SK-N-SH (cell line): ENCODE data around the gene DNAJA1. TPM values are rescaled to one million over a fixed set of nuclear protein-coding genes. Genes with fewer than 3 reads are reported as not detected.

ENCODE experiments used
- CTCF ChIA-PET: fragments of 300-600, 350-600 bp; formaldehyde crosslinking; extraction: SDS; loops from one replicate; lab custom pipeline; 2021; lab: Yijun Ruan, JAX
- POLR2A ChIA-PET: fragments of 350-600 bp; sonication (Branson Sonifier 250); formaldehyde crosslinking; extraction: SDS; loops from one replicate; lab custom pipeline; 2020; ENCODE audit warnings: antibody characterized with exemption, inconsistent platforms; lab: Yijun Ruan, JAX
- DNase-seq: peaks from one replicate; pipeline ENCODE4 v3.0.0; 2012
- H2AFZ ChIP-seq: fragments of 200-600 bp; sonication (generic); 2 replicates; pipeline ENCODE4 v1.8.1; 2016; ENCODE audit warnings: antibody characterized with exemption, mild to moderate bottlenecking, low read depth
- H3F3A ChIP-seq: fragments of 200-600 bp; sonication (generic); replicated peaks from 2 replicates; pipeline ENCODE3; 2016; ENCODE audit warnings: antibody characterized with exemption, mild to moderate bottlenecking; ENCODE audit not compliant: insufficient read depth
- H3K27ac ChIP-seq, 2 experiments: fragments of 200-500 bp in 1 of 2; fragments of 200-600 bp in 1 of 2; sonication (Bioruptor generic) in 1 of 2; sonication (generic), shearing (Covaris generic) in 1 of 2; 2 replicates each; pipeline versions ENCODE4 v1.5.1 to v1.6.1; 2014 to 2016; ENCODE audit warnings: low read depth in 2 of 2, inconsistent platforms in 1 of 2, low read length in 1 of 2, mild to moderate bottlenecking in 1 of 2, mixed read lengths in 1 of 2
- H3K27me3 ChIP-seq: fragments of 200-600 bp; sonication (generic), shearing (Covaris generic); 2 replicates; pipeline ENCODE4 v1.6.1; 2016; ENCODE audit warnings: mixed run types; ENCODE audit not compliant: insufficient read depth
- H3K36me3 ChIP-seq, 2 experiments: fragments of 200-500 bp in 1 of 2; fragments of 200-600 bp in 1 of 2; sonication (Bioruptor generic) in 1 of 2; sonication (generic) in 1 of 2; replicated peaks in 1 of 2; 2 replicates each; pipeline versions ENCODE3 to v1.5.1; 2014 to 2016; ENCODE audit warnings: low read length in 1 of 2, mild to moderate bottlenecking in 1 of 2; ENCODE audit not compliant: insufficient read depth in 2 of 2, control insufficient read depth in 1 of 2
- H3K4me1 ChIP-seq, 2 experiments: fragments of 200-500 bp in 1 of 2; fragments of 200-600 bp in 1 of 2; sonication (Bioruptor generic) in 1 of 2; sonication (generic), shearing (Covaris generic) in 1 of 2; 2 replicates each; pipeline versions ENCODE4 v1.5.1 to v1.6.1; 2014 to 2016; ENCODE audit warnings: low read depth in 1 of 2, low read length in 1 of 2, mixed run types in 1 of 2; ENCODE audit not compliant: insufficient read depth in 2 of 2, control insufficient read depth in 1 of 2
- H3K4me2 ChIP-seq: fragments of 200-600 bp; sonication (generic), shearing (Covaris generic); 2 replicates; pipeline ENCODE4 v1.6.1; 2017; ENCODE audit warnings: mixed run types
- H3K4me3 ChIP-seq, 2 experiments: fragments of 200-500 bp in 1 of 2; fragments of 200-600 bp in 1 of 2; sonication (Bioruptor generic) in 1 of 2; sonication (generic), shearing (Covaris generic) in 1 of 2; 2 replicates each; pipeline versions ENCODE4 v1.5.1 to v1.8.1; 2014 to 2016; ENCODE audit warnings: low read depth in 2 of 2, inconsistent platforms in 1 of 2, low read length in 1 of 2, mild to moderate bottlenecking in 1 of 2, mixed read lengths in 1 of 2, moderate library complexity in 1 of 2
- H3K79me2 ChIP-seq: fragments of 200-600 bp; sonication (generic); 2 replicates; pipeline ENCODE4 v1.8.1; 2017; ENCODE audit warnings: mild to moderate bottlenecking; ENCODE audit not compliant: insufficient read depth
- H3K9ac ChIP-seq: fragments of 200-600 bp; sonication (generic); 2 replicates; pipeline ENCODE4 v1.6.1; 2017; ENCODE audit warnings: mixed run types
- H3K9me2 ChIP-seq: fragments of 200-600 bp; sonication (generic); 2 replicates; pipeline ENCODE4 v1.6.1; 2017; ENCODE audit warnings: mixed run types
- H3K9me3 ChIP-seq: fragments of 200-600 bp; sonication (generic); 2 replicates; pipeline ENCODE4 v1.6.1; 2017; ENCODE audit warnings: mixed run types, mild to moderate bottlenecking, moderate library complexity
- H4K20me1 ChIP-seq: fragments of 200-600 bp; sonication (generic); 2 replicates; pipeline ENCODE4 v1.6.1; 2017; ENCODE audit warnings: mild to moderate bottlenecking, mixed run types; ENCODE audit not compliant: insufficient read depth
- CHD2 ChIP-seq: fragments of 150-350 bp; IDR thresholded peaks from 2 replicates; pipeline ENCODE4 v1.6.1; 2018; ENCODE audit warnings: low read length; ENCODE audit not compliant: partially characterized antibody
- FOXM1 ChIP-seq: IDR thresholded peaks from 2 replicates; pipeline ENCODE4 v1.4.0; 2012; ENCODE audit warnings: low read depth, mild to moderate bottlenecking
- GABPA ChIP-seq: IDR thresholded peaks from 2 replicates; pipeline ENCODE4 v1.4.0; 2012; ENCODE audit warnings: low read depth, mild to moderate bottlenecking
- GATA2 ChIP-seq: sonication (generic); formaldehyde crosslinking; IDR thresholded peaks from 2 replicates; pipeline ENCODE4 v1.5.0; 2020; ENCODE audit warnings: mild to moderate bottlenecking, missing genetic modification reagents
- MXI1 ChIP-seq: IDR thresholded peaks from 2 replicates; pipeline ENCODE4 v1.6.1; 2012; ENCODE audit warnings: mild to moderate bottlenecking, low read depth, low read length, improper control_type of control experiment
- NFIC ChIP-seq: IDR thresholded peaks from 2 replicates; pipeline ENCODE4 v1.4.0; 2012; ENCODE audit warnings: borderline replicate concordance
- NRF1 ChIP-seq: IDR thresholded peaks from 2 replicates; pipeline ENCODE4 v1.6.1; 2012; ENCODE audit warnings: low read depth, mild to moderate bottlenecking, low read length
- PBX3 ChIP-seq: IDR thresholded peaks from 2 replicates; pipeline ENCODE4; 2012
- POLR2AphosphoS5 ChIP-seq: IDR thresholded peaks from 2 replicates; pipeline ENCODE4 v1.6.1; 2012; ENCODE audit warnings: low read depth, low read length
- RAD21 ChIP-seq: IDR thresholded peaks from 2 replicates; pipeline ENCODE4 v1.6.1; 2012; ENCODE audit warnings: mild to moderate bottlenecking, low read length
- RCOR1 ChIP-seq: fragments of 150-350 bp; IDR thresholded peaks from 2 replicates; pipeline ENCODE4 v1.6.1; 2017; ENCODE audit warnings: antibody characterized with exemption, low read length
- SIN3A ChIP-seq: IDR thresholded peaks from 2 replicates; pipeline ENCODE4 v1.6.1; 2012; ENCODE audit warnings: low read depth, mild to moderate bottlenecking, low read length, moderate library complexity, borderline replicate concordance
- SMC3 ChIP-seq: IDR thresholded peaks from 2 replicates; pipeline ENCODE4 v1.6.1; 2012; ENCODE audit warnings: low read depth, low read length, improper control_type of control experiment
- TCF12 ChIP-seq: IDR thresholded peaks from 2 replicates; pipeline ENCODE4 v1.4.0; 2012
- TEAD4 ChIP-seq: IDR thresholded peaks from 2 replicates; pipeline ENCODE4 v1.4.0; 2012; ENCODE audit warnings: mild to moderate bottlenecking, borderline replicate concordance; ENCODE audit not compliant: insufficient read depth
- USF2 ChIP-seq: fragments of 150-350 bp; IDR thresholded peaks from 2 replicates; pipeline ENCODE4 v1.6.1; 2017; ENCODE audit warnings: antibody characterized with exemption, low read length, low read depth, borderline replicate concordance
- WGBS: methylation state at CpG from one replicate; pipeline ENCODE4 v1.1.6; 2017; ENCODE audit warnings: low lambda C conversion rate; 5-methylcytosine and 5-hydroxymethylcytosine counted together
- polyA plus RNA-seq, 3 experiments: library from polyadenylated mRNA; depleted of rRNA; stranded (reverse); fragments of >200 nt; gene quantifications; 2 replicates each; pipeline ENCODE4 v1.2.3, GENCODE V29; 2012
- TF ChIP-seq, protein P1 (sequence below): IDR thresholded peaks from 2 replicates; pipeline ENCODE4 v1.4.0; 2012; ENCODE audit warnings: low read depth, borderline replicate concordance
- TF ChIP-seq, protein P2 (sequence below): IDR thresholded peaks from 2 replicates; pipeline ENCODE4 v1.4.0; 2012; ENCODE audit warnings: low read depth, borderline replicate concordance

Gene DNAJA1
- polyA plus RNA-seq, 1 of the 3 experiments (the other 2 are of a cell fraction): 103 TPM

DNA sequence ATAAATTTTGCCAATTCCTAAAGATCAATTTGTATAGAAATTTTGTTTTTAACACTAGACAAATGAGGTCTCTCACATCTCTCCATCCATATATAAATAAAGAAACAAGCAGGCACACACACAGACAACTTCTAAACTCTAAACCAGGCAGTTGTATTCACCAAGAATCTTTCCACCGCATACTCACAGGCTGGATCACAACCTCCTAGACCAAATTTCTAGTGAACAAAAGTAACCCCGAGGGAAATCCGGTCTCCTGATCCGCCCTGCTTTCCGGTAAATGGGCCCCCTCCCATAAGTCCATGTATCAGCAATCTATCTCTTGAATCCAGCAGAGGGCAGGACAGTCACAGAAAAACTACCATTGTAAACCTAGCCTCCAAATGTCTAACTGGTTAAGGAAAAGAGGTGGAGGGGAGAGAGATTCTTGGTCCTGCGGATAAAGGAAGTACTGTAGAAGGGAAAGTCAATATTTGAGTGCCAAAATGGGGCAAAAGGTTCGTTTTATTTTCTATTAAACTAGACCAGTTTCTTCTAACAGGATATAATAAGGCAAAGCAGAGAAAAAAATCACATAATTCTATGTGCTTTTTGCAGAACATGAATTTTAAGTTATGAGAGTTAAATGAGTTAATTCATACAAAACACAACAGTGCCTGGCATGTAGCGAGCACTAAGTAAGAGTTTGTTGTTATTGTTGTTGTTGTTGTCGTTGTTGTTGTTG, 56.2 kb downstream of the DNAJA1 start (continued):
- TF ChIP-seq TCF12 (peak; percentile 4; the same call in 1 of the 2 replicates), MXI1 (no peak; the same call in 1 of the 2 replicates), POLR2AphosphoS5 (0 out of 2 replicates have a peak, but pooled peaks have one; percentile 20), CHD2 (peak; percentile 65), SMC3 (peak; percentile 95)

- no peak overlapping the region for H2AFZ ChIP-seq
- no peaks in the 10 kb centered on the region for H3K9me3 ChIP-seq
- H3K9ac ChIP-seq: no peak overlapping the region
- 78% methylated on average over 5 of the region's 5 CpGs for WGBS
- no peaks in the 10 kb centered on the region for H4K20me1 ChIP-seq
- ChIA-PET CTCF (interaction anchor here (1.5 to 6.1 kb wide), 3 partner anchors 88 to 158 kb away, joined by 6 to 57 read pairs (median 8); partner anchors contain the start of gene SPINK4), POLR2A (no interaction called here)
- H3F3A ChIP-seq: peaks cover 11% of the 10 kb centered on the region
- H3K4me2 ChIP-seq: no peak overlapping the region
- TF ChIP-seq SIN3A (no peak), PBX3 (no peak)
- TF ChIP-seq, all 33 proteins: peak for 0
- Histone ChIP-seq H3K9me2 (no peaks in the 10 kb centered on the region), H3K36me3 (no peaks in the 10 kb centered on the region), H3K79me2 (0 out of 2 replicates have a peak, but pooled peaks cover 1% of the 10 kb centered on the region), H3K4me1 (peaks cover 0 to 6% of the 10 kb centered on the region in 2 experiments; a peak in 1 of 4 replicates), H3K27me3 (no peaks in the 10 kb centered on the region), H3K27ac (no peak overlapping the region), H3K4me3 (no peak overlapping the region)
- no peak for DNase-seq
Measured at GRCh38 chr9:33082128-33082527, 57.1 kb downstream of the DNAJA1 start.

- no peaks in the 10 kb centered on the region for H3K27me3 ChIP-seq
- H3K27ac ChIP-seq: no peak overlapping the region
- H3K79me2 ChIP-seq: no peaks in the 10 kb centered on the region
- H2AFZ ChIP-seq: no peak overlapping the region
- peaks cover 9% of the 10 kb centered on the region for H3F3A ChIP-seq
- no peaks in the 10 kb centered on the region for H4K20me1 ChIP-seq
- WGBS: 71% methylated on average over 8 of the region's 8 CpGs
- ChIA-PET CTCF (interaction anchor here (1.5 to 6.1 kb wide), 3 partner anchors 88 to 157 kb away, joined by 6 to 57 read pairs (median 8); partner anchors contain the start of gene SPINK4), POLR2A (no interaction called here)
- no peak overlapping the region for H3K4me3 ChIP-seq
- no peak overlapping the region for H3K4me2 ChIP-seq
- H3K9me2 ChIP-seq: no peaks in the 10 kb centered on the region
- no peaks in the 10 kb centered on the region for H3K36me3 ChIP-seq
- H3K4me1 ChIP-seq: peaks cover 0 to 6% of the 10 kb centered on the region in 2 experiments; a peak in 1 of 4 replicates
- no peaks in the 10 kb centered on the region for H3K9me3 ChIP-seq
- no peak for DNase-seq
- H3K9ac ChIP-seq: no peak overlapping the region
- TF ChIP-seq NFIC: no peak
- TF ChIP-seq, protein P1, sequence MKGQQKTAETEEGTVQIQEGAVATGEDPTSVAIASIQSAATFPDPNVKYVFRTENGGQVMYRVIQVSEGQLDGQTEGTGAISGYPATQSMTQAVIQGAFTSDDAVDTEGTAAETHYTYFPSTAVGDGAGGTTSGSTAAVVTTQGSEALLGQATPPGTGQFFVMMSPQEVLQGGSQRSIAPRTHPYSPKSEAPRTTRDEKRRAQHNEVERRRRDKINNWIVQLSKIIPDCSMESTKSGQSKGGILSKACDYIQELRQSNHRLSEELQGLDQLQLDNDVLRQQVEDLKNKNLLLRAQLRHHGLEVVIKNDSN: no peak
- no peak for TF ChIP-seq NRF1
- no peak for TF ChIP-seq FOXM1
- TF ChIP-seq TEAD4: no peak
- no peak for TF ChIP-seq USF2
- TF ChIP-seq TCF12: no peak
- TF ChIP-seq, protein P2, sequence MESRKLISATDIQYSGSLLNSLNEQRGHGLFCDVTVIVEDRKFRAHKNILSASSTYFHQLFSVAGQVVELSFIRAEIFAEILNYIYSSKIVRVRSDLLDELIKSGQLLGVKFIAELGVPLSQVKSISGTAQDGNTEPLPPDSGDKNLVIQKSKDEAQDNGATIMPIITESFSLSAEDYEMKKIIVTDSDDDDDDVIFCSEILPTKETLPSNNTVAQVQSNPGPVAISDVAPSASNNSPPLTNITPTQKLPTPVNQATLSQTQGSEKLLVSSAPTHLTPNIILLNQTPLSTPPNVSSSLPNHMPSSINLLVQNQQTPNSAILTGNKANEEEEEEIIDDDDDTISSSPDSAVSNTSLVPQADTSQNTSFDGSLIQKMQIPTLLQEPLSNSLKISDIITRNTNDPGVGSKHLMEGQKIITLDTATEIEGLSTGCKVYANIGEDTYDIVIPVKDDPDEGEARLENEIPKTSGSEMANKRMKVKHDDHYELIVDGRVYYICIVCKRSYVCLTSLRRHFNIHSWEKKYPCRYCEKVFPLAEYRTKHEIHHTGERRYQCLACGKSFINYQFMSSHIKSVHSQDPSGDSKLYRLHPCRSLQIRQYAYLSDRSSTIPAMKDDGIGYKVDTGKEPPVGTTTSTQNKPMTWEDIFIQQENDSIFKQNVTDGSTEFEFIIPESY: no peak
- TF ChIP-seq RCOR1: no peak
- TF ChIP-seq GABPA: no peak
- TF ChIP-seq CHD2: no peak
- no peak for TF ChIP-seq SMC3
- TF ChIP-seq GATA2 (CRISPR knock-in tag): no peak
- no peak for TF ChIP-seq RAD21
Measured at GRCh38 chr9:33082538-33083326, 57.7 kb downstream of the DNAJA1 start.
